Measurements from ENCODE around the gene TMEM179.

TMEM179 gene

GRCh38 chr14:104579507-104579906 is 25.1 kb downstream of the TMEM179 start, which contains the start of gene C14orf180:
C14orf180 (plus strand) TSS chr14:104579764; CDS start chr14:104586431, 6,667 bp downstream.
- no peak for TF ChIP-seq GATA3 (IDR thresholded peaks at IDR 0.05; ENCODE audit: low read depth, low read length)
- TF ChIP-seq GATA2 (IDR thresholded peaks at IDR 0.05; ENCODE audit: low read depth, low read length), result peak; percentile 76

DNA sequence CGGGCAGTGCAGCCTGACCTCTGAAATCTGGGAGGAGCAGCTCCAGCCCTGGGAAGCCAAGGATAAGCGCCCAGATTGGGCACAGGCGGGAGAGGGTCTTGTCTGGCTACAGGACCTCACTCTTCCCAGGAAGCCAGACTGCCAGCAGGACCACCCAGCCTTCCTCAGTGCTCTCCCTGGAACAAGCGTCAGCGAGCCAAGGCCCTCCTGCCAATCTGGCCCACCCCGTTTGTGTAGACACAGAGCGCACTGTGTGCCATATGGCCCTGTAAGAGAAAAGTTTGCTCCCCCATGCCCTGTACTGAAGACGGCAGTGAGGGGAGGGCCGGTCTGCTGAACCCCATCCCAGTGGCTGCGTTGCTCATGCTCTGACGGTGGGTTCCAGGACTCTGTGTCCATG is 26.3 kb downstream of the TMEM179 start:
- TF ChIP-seq GATA2 (IDR thresholded peaks at IDR 0.05; ENCODE audit: low read depth, low read length) (no peak), GATA3 (IDR thresholded peaks at IDR 0.05; ENCODE audit: low read depth, low read length) (no peak)

DNA sequence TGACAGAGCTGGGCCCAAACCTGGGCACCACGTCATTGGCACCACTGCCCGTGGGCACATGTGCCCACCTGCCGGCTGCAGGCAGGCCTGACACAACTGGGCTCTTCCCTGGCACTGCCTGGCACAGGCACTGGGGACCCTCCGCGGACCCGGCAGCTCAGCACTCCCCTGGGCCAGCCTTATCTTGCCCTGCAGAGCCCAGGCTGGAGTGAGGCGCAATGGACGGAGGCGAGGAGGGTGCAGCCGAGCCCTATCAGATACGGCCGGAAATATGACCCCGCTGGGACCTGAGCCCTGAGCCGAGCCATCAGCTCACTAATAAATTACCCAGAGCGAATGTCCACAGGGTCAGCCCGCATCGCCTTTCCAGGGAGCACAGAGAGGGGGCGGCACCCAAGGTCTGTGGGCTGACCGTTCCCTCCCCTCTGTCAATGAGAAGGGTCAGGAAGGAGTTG is 26.7 kb downstream of the TMEM179 start:
- TF ChIP-seq GATA2 (IDR thresholded peaks at IDR 0.05; ENCODE audit: low read depth, low read length), result no peak
- no peak for TF ChIP-seq GATA3 (IDR thresholded peaks at IDR 0.05; ENCODE audit: low read depth, low read length)

DNA sequence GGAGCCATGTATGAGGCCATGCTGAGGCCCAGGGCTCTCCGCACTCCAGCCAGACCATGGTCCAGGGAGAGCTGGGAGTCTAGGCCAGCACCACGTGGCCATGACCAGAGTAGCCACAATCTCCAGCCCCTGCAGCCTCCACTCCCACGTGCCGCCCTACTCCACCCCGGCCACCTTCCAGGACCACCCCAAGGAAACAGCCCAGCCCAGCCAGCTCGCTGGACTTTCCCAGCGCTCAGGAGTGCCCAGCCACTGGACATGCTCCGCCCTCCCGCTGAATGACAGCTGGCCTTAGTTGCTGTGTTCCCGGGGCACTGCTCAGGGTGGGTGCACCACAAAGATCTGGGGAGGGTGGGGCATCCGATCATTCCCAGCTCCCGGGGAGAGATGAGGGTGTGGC is 27.1 kb downstream of the TMEM179 start:
- TF ChIP-seq GATA3 (IDR thresholded peaks at IDR 0.05; ENCODE audit: low read depth, low read length), result no peak
- TF ChIP-seq GATA2 (IDR thresholded peaks at IDR 0.05; ENCODE audit: low read depth, low read length), result no peak

DNA sequence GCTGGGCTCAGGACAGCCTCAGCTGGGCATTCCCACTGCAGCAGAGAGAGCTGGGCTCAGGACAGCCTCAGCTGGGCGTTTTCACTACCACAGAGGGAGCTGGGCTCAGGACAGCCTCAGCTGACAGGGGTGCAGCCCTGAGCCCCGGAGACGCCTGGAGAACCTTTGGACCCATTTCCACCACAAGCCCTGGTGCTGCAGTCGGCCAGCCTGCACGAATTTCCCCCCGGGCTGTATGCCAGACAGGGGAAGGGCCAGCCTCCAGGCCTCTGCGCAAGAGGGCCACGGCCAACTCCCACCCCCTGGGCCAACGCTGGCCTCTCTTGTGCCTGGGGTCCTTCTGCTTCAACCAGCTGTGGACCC is 27.6 kb downstream of the TMEM179 start:
- TF ChIP-seq GATA3 (IDR thresholded peaks at IDR 0.05; ENCODE audit: low read depth, low read length) (no peak), GATA2 (IDR thresholded peaks at IDR 0.05; ENCODE audit: low read depth, low read length) (no peak)

DNA sequence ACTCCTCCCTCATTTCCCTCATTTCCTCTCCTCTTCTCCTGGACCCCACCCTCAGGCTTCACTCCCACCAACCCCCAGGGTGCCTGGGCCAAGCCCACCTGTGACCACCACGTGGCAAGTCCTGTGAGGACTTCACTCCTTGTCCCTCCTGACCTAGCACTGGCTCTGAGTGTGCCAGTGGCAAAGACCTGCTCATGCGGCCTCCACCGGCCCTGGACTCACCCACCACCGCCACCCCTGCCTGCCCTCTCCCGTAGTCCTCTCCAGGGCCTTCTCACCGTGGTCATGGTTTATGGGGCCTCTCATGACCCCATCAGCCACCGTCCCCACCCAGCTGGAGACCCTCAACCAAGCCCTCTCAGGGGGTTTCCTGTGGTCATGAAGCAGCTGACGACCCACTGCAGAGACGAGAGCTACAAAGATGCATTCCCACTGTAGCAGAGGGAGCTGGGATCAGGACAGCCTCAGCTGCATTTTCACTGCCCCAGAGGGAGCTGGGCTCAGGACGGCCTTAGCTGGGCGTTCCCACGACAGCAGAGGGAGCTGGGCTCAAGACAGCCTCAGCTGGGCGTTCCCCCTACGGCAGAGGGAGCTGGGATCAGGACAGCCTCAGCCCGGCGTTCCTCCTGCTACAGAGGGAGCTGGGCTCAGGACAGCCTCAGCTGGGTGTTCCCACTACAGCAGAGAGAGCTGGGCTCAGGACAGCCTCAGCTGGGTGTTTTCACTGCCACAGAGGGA is 28.2 kb downstream of the TMEM179 start:
- TF ChIP-seq GATA2 (IDR thresholded peaks at IDR 0.05; ENCODE audit: low read depth, low read length) (no peak), GATA3 (IDR thresholded peaks at IDR 0.05; ENCODE audit: low read depth, low read length) (no peak)

- TF ChIP-seq GATA3 (IDR thresholded peaks at IDR 0.05; ENCODE audit: low read depth, low read length) (no peak), GATA2 (IDR thresholded peaks at IDR 0.05; ENCODE audit: low read depth, low read length) (no peak)
These were observed 29.5 kb downstream of the TMEM179 start for GRCh38 chr14:104574978-104575583.

- TF ChIP-seq GATA2 (IDR thresholded peaks at IDR 0.05; ENCODE audit: low read depth, low read length), result no peak
- TF ChIP-seq GATA3 (IDR thresholded peaks at IDR 0.05; ENCODE audit: low read depth, low read length), result no peak
These were observed 30.0 kb downstream of the TMEM179 start for GRCh38 chr14:104574536-104574935.

GRCh38 chr14:104573930-104574329 is 30.6 kb downstream of the TMEM179 start:
- TF ChIP-seq GATA2 (IDR thresholded peaks at IDR 0.05; ENCODE audit: low read depth, low read length) (no peak), GATA3 (IDR thresholded peaks at IDR 0.05; ENCODE audit: low read depth, low read length) (no peak)

- TF ChIP-seq GATA3 (IDR thresholded peaks at IDR 0.05; ENCODE audit: low read depth, low read length) (no peak), GATA2 (IDR thresholded peaks at IDR 0.05; ENCODE audit: low read depth, low read length) (no peak)
These were observed 31.9 kb downstream of the TMEM179 start for GRCh38 chr14:104572668-104573067.

DNA sequence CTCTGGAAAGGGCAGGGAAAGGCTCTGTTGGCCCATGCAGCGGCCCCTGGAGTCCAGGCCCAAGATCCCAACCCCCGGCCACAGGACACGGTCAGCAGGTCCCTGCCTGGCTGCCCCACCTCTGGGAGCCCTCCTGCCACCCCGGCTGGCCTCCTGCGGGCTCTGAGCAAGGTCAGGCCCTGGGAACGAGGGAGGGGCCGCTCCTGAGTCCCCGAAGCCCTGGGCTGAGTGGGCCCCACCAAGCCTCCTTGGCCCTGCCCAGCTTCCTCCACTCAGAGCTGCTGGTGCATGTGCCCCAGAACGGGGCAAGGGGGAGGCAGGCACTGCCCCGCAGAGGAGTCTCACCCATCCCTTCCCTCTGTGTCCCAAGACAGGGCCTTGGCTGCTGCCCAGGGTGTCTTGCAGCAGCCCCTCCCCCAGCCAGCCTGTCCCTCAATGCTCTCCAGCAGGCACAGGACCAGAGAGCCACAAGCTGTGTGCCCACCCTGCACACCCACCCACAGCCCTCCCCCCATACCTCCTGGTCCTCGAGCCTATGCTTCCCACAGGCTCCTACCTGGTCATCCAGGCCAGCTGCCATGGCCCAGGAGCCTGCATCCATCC is 32.4 kb downstream of the TMEM179 start:
- TF ChIP-seq GATA3 (IDR thresholded peaks at IDR 0.05; ENCODE audit: low read depth, low read length), result no peak
- no peak for TF ChIP-seq GATA2 (IDR thresholded peaks at IDR 0.05; ENCODE audit: low read depth, low read length)

DNA sequence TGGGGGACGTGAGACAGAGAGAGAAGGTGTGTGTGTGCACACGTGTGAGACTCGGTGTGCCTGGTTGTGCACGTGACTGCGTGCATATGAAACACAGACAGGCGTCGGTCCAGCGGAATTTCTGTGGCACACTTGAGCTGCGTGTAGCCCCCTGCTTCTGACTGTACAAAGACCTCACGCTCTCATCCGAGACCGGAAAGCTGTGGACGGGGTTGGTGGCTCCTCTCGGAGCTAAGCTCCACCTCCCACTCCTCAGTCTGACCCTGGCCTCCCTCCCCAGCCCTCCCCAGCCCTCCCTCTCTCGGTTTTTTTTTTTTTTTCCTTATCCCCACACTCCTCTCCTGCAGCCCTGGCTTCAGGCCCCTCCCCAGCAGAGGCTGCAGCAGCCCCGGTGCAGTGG is 33.3 kb downstream of the TMEM179 start:
- TF ChIP-seq GATA2 (IDR thresholded peaks at IDR 0.05; ENCODE audit: low read depth, low read length) (no peak), GATA3 (IDR thresholded peaks at IDR 0.05; ENCODE audit: low read depth, low read length) (no peak)

GRCh38 chr14:104569435-104569834 is 35.1 kb downstream of the TMEM179 start:
- no peak for TF ChIP-seq GATA2 (IDR thresholded peaks at IDR 0.05; ENCODE audit: low read depth, low read length)
- no peak for TF ChIP-seq GATA3 (IDR thresholded peaks at IDR 0.05; ENCODE audit: low read depth, low read length)

DNA sequence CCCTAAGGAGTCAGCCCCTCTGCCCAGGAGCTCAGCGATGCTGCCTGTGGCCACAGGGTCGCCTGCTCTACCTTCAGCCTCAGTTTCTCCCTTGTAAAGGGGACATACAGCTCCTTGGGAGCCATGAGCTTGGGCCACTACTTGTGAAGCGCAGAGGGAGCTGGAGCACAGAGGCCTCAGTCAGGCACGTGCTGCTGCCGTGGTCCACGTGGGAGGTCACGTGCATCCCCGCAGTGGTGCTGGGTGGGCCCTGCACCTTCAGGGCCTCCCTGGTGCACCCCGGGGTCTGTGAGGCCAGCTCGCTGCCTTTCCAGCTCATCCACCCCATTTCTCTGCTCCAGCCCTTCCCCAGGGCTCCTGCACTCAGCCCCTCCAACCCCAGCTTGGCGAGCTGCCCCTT is 36.0 kb downstream of the TMEM179 start:
- TF ChIP-seq GATA3 (IDR thresholded peaks at IDR 0.05; ENCODE audit: low read depth, low read length) (no peak), GATA2 (IDR thresholded peaks at IDR 0.05; ENCODE audit: low read depth, low read length) (no peak)

DNA sequence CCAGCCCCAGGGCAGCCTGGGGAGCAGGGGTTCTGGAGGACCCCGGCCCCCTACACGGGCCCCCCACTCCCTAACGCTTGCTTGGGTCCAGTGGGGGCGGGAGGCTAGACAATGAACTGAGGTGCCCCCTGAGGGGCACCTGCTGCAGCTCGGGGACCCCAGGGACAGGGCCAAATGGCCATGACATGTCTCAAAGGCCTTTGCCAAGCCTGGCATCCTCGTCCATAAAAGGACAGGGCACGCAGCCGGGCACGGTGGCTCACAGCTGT is 36.7 kb downstream of the TMEM179 start:
- TF ChIP-seq GATA2 (IDR thresholded peaks at IDR 0.05; ENCODE audit: low read depth, low read length) (no peak), GATA3 (IDR thresholded peaks at IDR 0.05; ENCODE audit: low read depth, low read length) (no peak)

Measured in SH-SY5Y (cell line).